ENCODE data around the gene RANBP6. TPM values are rescaled to one million over a fixed set of nuclear protein-coding genes. Genes with fewer than 3 reads are reported as not detected.

The RANBP6 gene
- total RNA-seq, 2 experiments from 2014 or later: 36.7 to 40.6 TPM

- no peaks in the 10 kb centered on the region for H3K36me3 Mint-ChIP-seq (ENCODE audit: low read depth)
- CTCF ChIA-PET: no interaction called here
Observed at GRCh38 chr9:6055216-6055615, 39.8 kb upstream of the RANBP6 start.

DNA sequence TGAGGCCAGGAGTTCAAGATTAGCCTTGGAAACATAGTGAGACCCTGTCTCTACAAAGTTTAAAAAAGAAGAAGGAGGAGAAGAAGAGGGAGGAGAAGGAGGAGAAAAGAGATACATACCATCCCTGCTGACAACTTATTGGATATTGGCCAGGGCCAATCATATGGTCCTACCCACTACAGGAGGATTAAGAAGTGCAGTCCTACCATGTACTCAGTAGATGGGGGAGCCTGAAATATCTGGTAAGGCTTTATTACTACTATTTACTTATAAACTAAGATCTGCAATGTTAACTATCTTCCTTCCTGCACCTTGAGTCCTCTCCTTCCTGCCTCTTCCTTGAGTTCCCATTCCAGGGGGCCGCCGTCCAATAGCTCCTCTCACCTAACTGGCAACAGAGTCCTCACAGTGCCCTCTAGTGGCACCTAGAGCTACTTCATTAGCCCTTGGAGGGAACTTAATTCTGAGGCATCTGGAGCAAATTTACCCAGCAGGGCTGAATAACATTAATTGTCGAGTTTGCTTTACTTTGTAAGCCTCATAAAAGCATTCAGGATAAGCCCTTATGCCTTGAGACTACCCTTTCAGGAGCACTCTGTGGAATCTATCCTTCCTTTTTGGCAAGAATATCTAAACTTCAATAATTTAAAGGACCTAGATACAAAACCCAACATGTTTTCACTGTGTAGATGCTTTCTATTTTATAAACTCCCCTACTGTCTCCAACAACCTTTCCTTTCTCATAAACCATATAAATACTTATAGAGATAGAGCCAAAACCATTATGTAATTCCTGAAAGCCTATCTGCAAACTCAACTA, 39.1 kb upstream of the RANBP6 start:
- Mint-ChIP-seq H3K27ac (no peak overlapping the region), H3K9me3 (no peaks in the 10 kb centered on the region), H3K36me3 (ENCODE audit: low read depth) (no peaks in the 10 kb centered on the region), H3K4me1 (ENCODE audit: low read depth) (peaks cover 8% of the 10 kb centered on the region), H3K4me3 (no peak overlapping the region), H3K27me3 (peaks cover 5% of the 10 kb centered on the region)
- Histone ChIP-seq H3K36me3 (ENCODE audit: insufficient read depth, low read length) (no peaks in the 10 kb centered on the region), H3K4me1 (ENCODE audit: insufficient read depth, low read length) (peaks cover 10% of the 10 kb centered on the region), H3K4me3 (ENCODE audit: low read length) (no peak overlapping the region), H3K9me3 (ENCODE audit: control insufficient read depth in 1 of 2, insufficient read depth in 1 of 2, low read length in 2 of 2) (no peaks in the 10 kb centered on the region), H3K27ac (ENCODE audit: low read depth in 1 of 2, low read length in 2 of 2) (no peak overlapping the region), H3K27me3 (ENCODE audit: control insufficient read depth in 1 of 2, insufficient read depth in 2 of 2, low read length in 2 of 2) (no peaks in the 10 kb centered on the region)
- ATAC-seq (ENCODE audit: poor library complexity): peak; percentile 77
- peak; percentile 14 to 80 (median 44) for DNase-seq
- ChIA-PET CTCF (interaction anchor here (0.7 to 1.5 kb wide), 14 partner anchors 10 to 251 kb away, joined by 3 to 8 read pairs (median 3); no protein-coding TSS in a partner anchor), POLR2A (interaction anchor here (0.7 to 1.5 kb wide), 4 partner anchors 14 to 222 kb away, joined by 3 to 6 read pairs (median 4); partner anchors contain the start of gene ERMP1)
- intact Hi-C loops (cut with DNase I, micrococcal nuclease): loop anchor here (1.0 to 5.0 kb wide), 7 partner anchors 37 to 514 kb away; partner anchors contain the start of gene RANBP6 (in 2 of the 2)
- TF ChIP-seq, protein P1, sequence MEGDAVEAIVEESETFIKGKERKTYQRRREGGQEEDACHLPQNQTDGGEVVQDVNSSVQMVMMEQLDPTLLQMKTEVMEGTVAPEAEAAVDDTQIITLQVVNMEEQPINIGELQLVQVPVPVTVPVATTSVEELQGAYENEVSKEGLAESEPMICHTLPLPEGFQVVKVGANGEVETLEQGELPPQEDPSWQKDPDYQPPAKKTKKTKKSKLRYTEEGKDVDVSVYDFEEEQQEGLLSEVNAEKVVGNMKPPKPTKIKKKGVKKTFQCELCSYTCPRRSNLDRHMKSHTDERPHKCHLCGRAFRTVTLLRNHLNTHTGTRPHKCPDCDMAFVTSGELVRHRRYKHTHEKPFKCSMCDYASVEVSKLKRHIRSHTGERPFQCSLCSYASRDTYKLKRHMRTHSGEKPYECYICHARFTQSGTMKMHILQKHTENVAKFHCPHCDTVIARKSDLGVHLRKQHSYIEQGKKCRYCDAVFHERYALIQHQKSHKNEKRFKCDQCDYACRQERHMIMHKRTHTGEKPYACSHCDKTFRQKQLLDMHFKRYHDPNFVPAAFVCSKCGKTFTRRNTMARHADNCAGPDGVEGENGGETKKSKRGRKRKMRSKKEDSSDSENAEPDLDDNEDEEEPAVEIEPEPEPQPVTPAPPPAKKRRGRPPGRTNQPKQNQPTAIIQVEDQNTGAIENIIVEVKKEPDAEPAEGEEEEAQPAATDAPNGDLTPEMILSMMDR (IDR thresholded peaks at IDR 0.05): peak; percentile 71

More at GRCh38 chr9:6055216-6055615, 39.8 kb upstream of the RANBP6 start:
- no peaks in the 10 kb centered on the region for H3K9me3 ChIP-seq (ENCODE audit: control insufficient read depth in 1 of 2, insufficient read depth in 1 of 2, low read length in 2 of 2)
- no peak overlapping the region for H3K4me3 ChIP-seq (ENCODE audit: low read length)
- H3K27me3 ChIP-seq (ENCODE audit: control insufficient read depth in 1 of 2, insufficient read depth in 2 of 2, low read length in 2 of 2): no peaks in the 10 kb centered on the region
- ATAC-seq (ENCODE audit: poor library complexity) (peak; percentile 74), DNase-seq (peak in 7 of 14 experiments; percentile 16 to 79 (median 48))
- H3K36me3 ChIP-seq (ENCODE audit: insufficient read depth, low read length): no peaks in the 10 kb centered on the region
- peaks cover 4% of the 10 kb centered on the region for H3K4me1 ChIP-seq (ENCODE audit: insufficient read depth, low read length)
- POLR2A ChIA-PET: no interaction called here
- TF ChIP-seq, protein P1 (IDR thresholded peaks at IDR 0.05): peak; percentile 27
- no peaks in the 10 kb centered on the region for H3K9me3 Mint-ChIP-seq
- no peak overlapping the region for H3K27ac Mint-ChIP-seq
- peaks cover 4% of the 10 kb centered on the region for H3K4me1 Mint-ChIP-seq (ENCODE audit: low read depth)
- H3K4me3 Mint-ChIP-seq: no peak overlapping the region
- no peaks in the 10 kb centered on the region for H3K27me3 Mint-ChIP-seq
- H3K27ac ChIP-seq (ENCODE audit: low read depth in 1 of 2, low read length in 2 of 2): no peak overlapping the region
- intact Hi-C loops (cut with DNase I, micrococcal nuclease): loop anchor here in 1 of 2 experiments (1.0 to 2.0 kb wide), 3 partner anchors 40 to 513 kb away; partner anchors contain the start of gene RANBP6

GRCh38 chr9:6052293-6052919, 37.0 kb upstream of the RANBP6 start:
- H3K4me1 Mint-ChIP-seq (ENCODE audit: low read depth): peaks cover 8% of the 10 kb centered on the region
- H3K4me3 Mint-ChIP-seq: no peak overlapping the region
- POLR2A ChIA-PET: no interaction called here
- intact Hi-C loops (cut with DNase I, micrococcal nuclease): loop anchor here in 1 of 2 experiments (5.0 kb wide), 3 partner anchors 35 to 255 kb away; partner anchors contain the start of gene RANBP6
- TF ChIP-seq, protein P1 (IDR thresholded peaks at IDR 0.05): no peak
- H3K27ac ChIP-seq (ENCODE audit: low read depth in 1 of 2, low read length in 2 of 2): no peak overlapping the region
- H3K36me3 ChIP-seq (ENCODE audit: insufficient read depth, low read length): no peaks in the 10 kb centered on the region
- CTCF ChIA-PET: no interaction called here
- peaks cover 10% of the 10 kb centered on the region for H3K27me3 Mint-ChIP-seq
- H3K9me3 Mint-ChIP-seq: no peaks in the 10 kb centered on the region
- H3K27ac Mint-ChIP-seq: no peak overlapping the region
- H3K27me3 ChIP-seq (ENCODE audit: control insufficient read depth in 1 of 2, insufficient read depth in 2 of 2, low read length in 2 of 2): no peaks in the 10 kb centered on the region
- H3K36me3 Mint-ChIP-seq (ENCODE audit: low read depth): no peaks in the 10 kb centered on the region
- peaks cover 10% of the 10 kb centered on the region for H3K4me1 ChIP-seq (ENCODE audit: insufficient read depth, low read length)
- no peak for ATAC-seq (ENCODE audit: poor library complexity)
- DNase-seq: no peak
- H3K9me3 ChIP-seq (ENCODE audit: control insufficient read depth in 1 of 2, insufficient read depth in 1 of 2, low read length in 2 of 2): no peaks in the 10 kb centered on the region
- no peak overlapping the region for H3K4me3 ChIP-seq (ENCODE audit: low read length)

Data from CD4-positive, alpha-beta T cell (primary cell).